Uterus (tissue), 4 donors: ENCODE results near the gene ADAMTS1. TPM values are rescaled to one million over a fixed set of nuclear protein-coding genes. Genes with fewer than 3 reads are reported as not detected.

ENCODE experiments used
- DNase-seq, 2 donors: peaks; one replicate each; pipeline ENCODE4 v3.0.0-alpha.2; 2019 to 2020
- H3K27ac ChIP-seq, 2 donors: fragments of 200-600 bp; sonication (generic); 1 replicate in 1 of 2; 2 replicates in 1 of 2; pipeline ENCODE4 v1.5.1; 2016 to 2018
- H3K27me3 ChIP-seq, 2 donors: fragments of 200-600 bp; sonication (generic); one replicate each; pipeline ENCODE4 v1.5.1; 2018 to 2019; ENCODE audit warnings: control low read depth in 1 of 2
- H3K36me3 ChIP-seq, 2 donors: fragments of 200-600 bp; sonication (generic); one replicate each; pipeline ENCODE4 v1.5.1; 2019; ENCODE audit warnings: control low read depth in 1 of 2
- H3K4me1 ChIP-seq, 2 donors: fragments of 200-600 bp; sonication (generic); one replicate each; pipeline ENCODE4 v1.5.1; 2018 to 2019; ENCODE audit warnings: control low read depth in 1 of 2
- H3K4me3 ChIP-seq, 2 donors: fragments of 200-600 bp; sonication (generic); 1 replicate in 1 of 2; 2 replicates in 1 of 2; pipeline ENCODE4 v1.5.1; 2018 to 2019; ENCODE audit warnings: mild to moderate bottlenecking in 1 of 2
- H3K9me3 ChIP-seq, 2 donors: fragments of 200-600 bp; sonication (generic); one replicate each; pipeline ENCODE4 v1.5.1; 2019; ENCODE audit warnings: control low read depth in 1 of 2
- CTCF ChIP-seq, 4 experiments: fragments of 200-600 bp in 2 of 4; fragments of 450-650 bp in 2 of 4; sonication (generic) in 2 of 4; IDR thresholded peaks; one replicate each; pipeline ENCODE4 v1.5.1; 2016 to 2019; ENCODE audit warnings: antibody characterized with exemption in 4 of 4, mild to moderate bottlenecking in 2 of 4, moderate library complexity in 1 of 4
- POLR2A ChIP-seq, 2 donors: fragments of 450-650 bp; IDR thresholded peaks; one replicate each; pipeline ENCODE4 v1.6.1; 2016; ENCODE audit warnings: antibody characterized with exemption in 2 of 2, mild to moderate bottlenecking in 1 of 2, moderate library complexity in 1 of 2
- intact Hi-C: fragments of 100-400 bp; cut with DNase I; formaldehyde crosslinking; loops from one replicate; pipeline ENCODE4 v1.15.1; 2023; ENCODE audit warnings: low total_unique reads
- total RNA-seq, 4 donors: library from RNA; depleted of rRNA in 3 of 4; stranded (reverse); fragments of >200 nt in 3 of 4; gene quantifications; one replicate each; pipeline versions ENCODE4 v1.1.0 to v1.2.4, GENCODE V29; 2014 to 2023
- donor health status: DM: yes; HTN: yes; CAD: no.

Gene ADAMTS1
- total RNA-seq, 4 donors from 2014 or later, result 96.8 to 210 (median 164) TPM

- no peak for DNase-seq
- H3K4me1 ChIP-seq, result no peaks in the 10 kb centered on the region
- TF ChIP-seq CTCF (IDR thresholded peaks at IDR 0.05) (no peak), POLR2A (IDR thresholded peaks at IDR 0.05) (no peak)
- intact Hi-C loops, result no loop called here
- H3K27me3 ChIP-seq, result no peaks in the 10 kb centered on the region
- no peak overlapping the region for H3K4me3 ChIP-seq
- peak overlapping the region in 1 of 2 donors; percentile 65 for H3K27ac ChIP-seq
- H3K9me3 ChIP-seq, result no peaks in the 10 kb centered on the region
- H3K36me3 ChIP-seq, result no peaks in the 10 kb centered on the region
These were observed 30.0 kb downstream of the ADAMTS1 start for GRCh38 chr21:26815197-26815596.

GRCh38 chr21:26814386-26814785 lies 30.8 kb downstream of the ADAMTS1 start:
- DNase-seq, result no peak
- no peak overlapping the region for H3K27ac ChIP-seq
- H3K36me3 ChIP-seq, result no peaks in the 10 kb centered on the region
- H3K4me1 ChIP-seq, result no peaks in the 10 kb centered on the region
- TF ChIP-seq POLR2A (IDR thresholded peaks at IDR 0.05), result no peak
- no peak for TF ChIP-seq CTCF (IDR thresholded peaks at IDR 0.05)
- intact Hi-C loops, result no loop called here
- H3K4me3 ChIP-seq, result no peak overlapping the region
- no peaks in the 10 kb centered on the region for H3K9me3 ChIP-seq
- H3K27me3 ChIP-seq, result no peaks in the 10 kb centered on the region

- H3K36me3 ChIP-seq, result no peaks in the 10 kb centered on the region
These were observed 31.7 kb downstream of the ADAMTS1 start for GRCh38 chr21:26813426-26813998.

GRCh38 chr21:26812173-26812572 lies 33.0 kb downstream of the ADAMTS1 start:
- no peak for DNase-seq
- TF ChIP-seq POLR2A (IDR thresholded peaks at IDR 0.05) (no peak), CTCF (IDR thresholded peaks at IDR 0.05) (no peak)
- Histone ChIP-seq H3K27me3 (no peaks in the 10 kb centered on the region), H3K4me3 (no peak overlapping the region), H3K9me3 (no peaks in the 10 kb centered on the region), H3K27ac (no peak overlapping the region), H3K4me1 (no peaks in the 10 kb centered on the region), H3K36me3 (no peaks in the 10 kb centered on the region)
- intact Hi-C loops, result no loop called here

More at GRCh38 chr21:26813426-26813998, 31.7 kb downstream of the ADAMTS1 start:
- no peak for DNase-seq
- Histone ChIP-seq H3K4me3 (no peak overlapping the region), H3K27me3 (no peaks in the 10 kb centered on the region), H3K27ac (no peak overlapping the region), H3K4me1 (no peaks in the 10 kb centered on the region), H3K9me3 (no peaks in the 10 kb centered on the region)
- intact Hi-C loops, result no loop called here
- TF ChIP-seq CTCF (IDR thresholded peaks at IDR 0.05) (no peak), POLR2A (IDR thresholded peaks at IDR 0.05) (no peak)

GRCh38 chr21:26811482-26811881 lies 33.7 kb downstream of the ADAMTS1 start:
- TF ChIP-seq CTCF (IDR thresholded peaks at IDR 0.05), result no peak
- no peak for TF ChIP-seq POLR2A (IDR thresholded peaks at IDR 0.05)
- no peak for DNase-seq
- Histone ChIP-seq H3K36me3 (no peaks in the 10 kb centered on the region), H3K4me1 (no peaks in the 10 kb centered on the region), H3K27ac (no peak overlapping the region), H3K4me3 (no peak overlapping the region), H3K27me3 (no peaks in the 10 kb centered on the region), H3K9me3 (no peaks in the 10 kb centered on the region)
- intact Hi-C loops, result no loop called here
